SK-N-MC (cell line): ENCODE results near the gene GRID2.

Experiments used
- EZH2 ChIP-seq: fragments of 200-600 bp; sonication (generic); IDR thresholded peaks from one replicate; pipeline ENCODE4 v1.6.1; 2017; ENCODE audit warnings: antibody characterized with exemption
- FOXP2 ChIP-seq: optimal IDR thresholded peaks from 2 replicates; pipeline ENCODE3; 2011; ENCODE audit warnings: mild to moderate bottlenecking, moderate library complexity; ENCODE audit not compliant: insufficient read depth; ENCODE audit errors: extremely low read length, control extremely low read depth
- POLR2AphosphoS5 ChIP-seq: IDR thresholded peaks from 2 replicates; pipeline ENCODE4 v1.6.1; 2012; ENCODE audit warnings: mild to moderate bottlenecking, low read depth, low read length, borderline replicate concordance

DNA sequence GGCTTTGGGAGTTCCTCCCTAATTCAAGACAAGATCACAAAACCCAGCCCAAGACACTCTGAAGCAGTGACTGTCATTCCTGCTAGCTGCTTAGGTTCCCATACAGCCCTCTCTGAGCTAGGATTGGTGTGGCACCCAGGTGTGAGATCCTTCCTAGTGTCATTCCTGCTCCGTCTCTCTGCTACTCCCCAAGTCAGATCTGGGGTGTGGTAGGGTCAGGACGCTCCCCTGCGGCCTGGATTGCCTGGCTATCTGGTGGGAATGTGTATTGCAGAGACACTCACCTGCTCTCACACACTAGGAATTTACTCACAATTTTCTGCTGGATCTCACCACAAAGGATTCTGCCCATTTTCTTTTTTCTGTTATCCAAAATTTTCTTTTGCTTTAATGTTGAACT, 964.0 kb downstream of the GRID2 start:
- no peak for TF ChIP-seq POLR2AphosphoS5
- TF ChIP-seq EZH2 = no peak
- no peak for TF ChIP-seq FOXP2
